ENCODE measurements around the gene PCBD2.
"Not testable (repeated sequence)": the region's sequence is repeated elsewhere in the genome, so short reads cannot be mapped to it uniquely, and the experiment has no call there.

Gene PCBD2

GRCh38 chr5:134964359-134965270 lies 59.7 kb downstream of the PCBD2 start:
- no peak for DNase-seq

DNA sequence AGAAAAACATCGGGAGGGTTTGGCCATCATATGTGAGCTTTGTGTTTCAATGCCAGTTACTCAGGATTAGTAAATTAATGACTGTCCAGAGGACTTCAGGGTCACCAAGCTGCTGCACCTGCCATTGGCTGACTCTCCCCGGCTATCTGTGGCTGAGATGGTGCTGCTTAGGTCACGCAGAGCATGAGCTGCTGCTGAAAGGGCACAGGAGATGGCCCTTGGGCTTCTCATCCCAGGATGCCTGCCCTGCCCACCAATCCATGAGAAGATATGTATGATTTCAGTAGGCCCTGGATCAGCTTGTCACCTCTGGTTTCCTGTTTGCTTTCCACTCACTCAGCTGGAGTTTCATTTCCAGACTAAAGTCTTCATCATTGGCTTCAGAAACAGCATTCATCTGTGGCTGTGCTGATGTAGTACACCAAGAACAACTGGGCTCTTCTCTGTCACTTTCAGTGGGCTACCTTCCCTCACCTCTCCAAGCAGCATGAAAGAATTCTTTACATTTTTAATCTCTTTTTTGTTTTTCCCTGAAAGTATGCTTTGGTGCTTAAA lies 60.4 kb downstream of the PCBD2 start:
- DNase-seq = no peak

DNA sequence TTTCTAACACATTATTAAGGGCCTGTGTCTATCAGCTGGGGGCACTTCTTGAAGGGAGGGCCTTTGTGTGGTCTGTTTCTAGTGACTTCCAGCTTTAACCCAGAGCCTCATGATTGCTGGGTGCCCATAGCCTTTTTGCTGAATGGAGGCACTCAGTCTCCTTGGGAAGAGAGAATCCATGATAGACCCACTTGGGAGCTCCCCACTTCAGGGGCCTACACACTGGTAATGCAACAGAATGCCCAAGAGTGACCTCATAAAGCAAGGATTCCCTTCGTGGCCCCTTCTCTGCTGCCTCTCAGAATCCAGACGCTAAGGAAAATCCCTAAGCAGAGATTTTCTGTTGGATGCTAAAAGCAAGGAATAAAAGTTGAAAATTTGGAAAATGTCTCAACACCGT lies 62.7 kb downstream of the PCBD2 start, which contains the start of gene CATSPER3:
CATSPER3 (plus strand) TSS at position 301 of the 400 bp plus-strand sequence; CDS start at position 386, 85 bp downstream.
- DNase-seq = no peak

GRCh38 chr5:134968055-134968454 lies 63.1 kb downstream of the PCBD2 start:
- DNase-seq = no peak

- no peak for DNase-seq
These were observed 64.2 kb downstream of the PCBD2 start for GRCh38 chr5:134969166-134969565.

- DNase-seq = no peak
These were observed 70.3 kb downstream of the PCBD2 start for GRCh38 chr5:134975078-134975715.

GRCh38 chr5:134975843-134976242 lies 70.9 kb downstream of the PCBD2 start:
- no peak for DNase-seq

DNA sequence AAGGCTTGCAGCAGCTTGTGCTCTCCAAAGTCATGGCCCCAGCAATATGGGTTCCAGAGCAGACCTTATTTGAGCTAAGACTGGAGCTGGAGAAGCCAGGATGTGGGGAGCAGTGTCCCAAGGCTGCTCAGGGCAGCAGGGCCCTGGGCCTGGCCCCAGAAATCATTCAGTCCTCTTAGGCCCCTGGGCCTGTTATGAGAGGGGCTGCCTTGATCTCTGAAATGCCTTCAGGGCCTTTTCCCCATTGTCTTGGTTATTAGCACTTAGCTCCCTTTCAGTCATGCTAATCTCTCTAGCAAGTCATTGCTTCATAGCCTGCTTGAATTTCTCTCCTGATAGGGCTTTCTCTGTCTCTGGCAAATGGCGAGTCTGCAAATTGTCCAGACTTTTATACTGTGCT lies 71.9 kb downstream of the PCBD2 start:
- no peak for DNase-seq

DNA sequence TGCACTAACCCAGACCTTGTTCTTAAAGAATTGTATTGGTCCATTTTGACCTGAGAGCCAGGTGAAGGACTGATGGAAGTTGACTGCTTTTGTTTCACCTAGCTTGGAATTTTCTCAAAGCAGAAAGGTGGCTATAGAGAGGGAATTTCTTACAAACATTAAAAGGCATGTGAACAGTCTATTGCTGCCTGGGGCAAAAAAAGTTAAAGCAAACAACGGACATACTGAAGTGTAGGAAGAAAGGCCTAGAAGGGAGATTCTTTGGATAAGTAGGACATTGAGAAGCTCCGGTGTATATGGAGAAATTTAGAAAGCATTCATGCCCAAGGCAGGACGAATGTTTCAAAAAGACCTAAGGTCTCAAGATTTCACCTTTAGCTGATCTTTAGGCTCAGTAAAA lies 74.5 kb downstream of the PCBD2 start:
- DNase-seq = no peak

- DNase-seq = no peak
These were observed 77.3 kb downstream of the PCBD2 start for GRCh38 chr5:134982230-134982629.

DNA sequence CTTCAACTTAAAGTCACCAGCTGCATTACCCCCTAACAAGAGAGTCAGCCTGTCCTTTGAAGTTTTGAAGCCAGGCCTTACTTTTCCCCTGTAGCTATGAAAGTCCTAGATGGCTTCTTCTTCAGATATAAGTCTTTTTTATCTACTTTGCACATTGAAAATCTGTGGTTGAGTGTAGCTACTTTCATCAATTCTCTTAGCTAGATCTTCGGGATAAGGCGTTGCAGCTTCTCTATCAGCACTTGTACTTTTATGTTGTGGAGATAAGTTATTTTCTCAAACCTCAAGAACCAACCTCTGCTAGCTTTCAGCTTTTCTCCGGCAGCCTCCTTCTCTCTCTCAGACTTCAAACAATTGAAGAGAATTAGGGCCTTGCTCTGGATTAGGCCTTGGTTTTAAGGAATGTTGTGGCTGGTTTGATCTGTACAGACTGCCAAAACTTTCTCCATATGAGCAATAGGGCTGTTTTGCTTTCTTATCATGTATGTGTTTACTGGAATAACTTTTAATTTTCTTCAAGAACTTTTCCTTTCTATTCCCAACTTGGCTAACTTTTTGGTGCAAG lies 84.4 kb downstream of the PCBD2 start:
- DNase-seq = no peak

DNA sequence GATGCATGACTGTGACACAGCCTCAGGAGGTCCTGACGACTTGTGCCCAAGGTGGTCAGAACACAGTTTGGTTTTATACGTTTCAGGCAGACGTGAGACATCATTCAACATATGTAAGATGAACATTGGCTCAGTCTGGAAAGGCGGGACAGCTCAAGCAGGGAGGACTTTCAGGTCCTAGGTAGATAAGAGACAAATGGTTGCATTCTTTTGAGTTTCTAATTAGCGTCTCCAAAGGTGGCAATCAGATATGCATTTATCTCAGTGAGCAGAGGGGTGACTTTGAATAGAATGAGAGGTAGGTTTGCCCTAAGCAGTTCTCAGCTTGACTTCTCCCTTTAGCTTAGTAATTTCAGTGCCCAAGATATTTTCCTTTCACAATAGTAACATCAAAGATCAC lies 85.3 kb downstream of the PCBD2 start:
- not testable (repeated sequence) for DNase-seq

DNA sequence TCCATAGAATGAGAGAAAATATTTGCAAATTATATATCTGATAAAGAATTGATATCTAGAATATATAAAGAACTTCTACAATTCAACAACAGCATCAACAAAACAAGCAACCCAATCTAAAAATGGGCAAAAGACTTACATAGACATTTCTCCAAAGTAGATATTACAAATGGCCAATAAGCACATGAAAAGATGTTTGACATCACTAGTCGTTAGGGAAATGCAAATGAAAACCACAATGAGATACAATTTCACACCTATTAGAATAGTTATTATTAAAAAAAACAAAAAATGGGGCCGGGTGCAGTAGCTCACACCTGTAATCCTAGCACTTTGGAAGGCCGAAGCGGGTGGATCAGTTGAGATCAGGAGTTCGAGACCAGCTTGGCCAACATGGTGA lies 87.2 kb downstream of the PCBD2 start:
- no peak for DNase-seq

GRCh38 chr5:134993161-134993560 lies 88.2 kb downstream of the PCBD2 start:
- DNase-seq = no peak

DNA sequence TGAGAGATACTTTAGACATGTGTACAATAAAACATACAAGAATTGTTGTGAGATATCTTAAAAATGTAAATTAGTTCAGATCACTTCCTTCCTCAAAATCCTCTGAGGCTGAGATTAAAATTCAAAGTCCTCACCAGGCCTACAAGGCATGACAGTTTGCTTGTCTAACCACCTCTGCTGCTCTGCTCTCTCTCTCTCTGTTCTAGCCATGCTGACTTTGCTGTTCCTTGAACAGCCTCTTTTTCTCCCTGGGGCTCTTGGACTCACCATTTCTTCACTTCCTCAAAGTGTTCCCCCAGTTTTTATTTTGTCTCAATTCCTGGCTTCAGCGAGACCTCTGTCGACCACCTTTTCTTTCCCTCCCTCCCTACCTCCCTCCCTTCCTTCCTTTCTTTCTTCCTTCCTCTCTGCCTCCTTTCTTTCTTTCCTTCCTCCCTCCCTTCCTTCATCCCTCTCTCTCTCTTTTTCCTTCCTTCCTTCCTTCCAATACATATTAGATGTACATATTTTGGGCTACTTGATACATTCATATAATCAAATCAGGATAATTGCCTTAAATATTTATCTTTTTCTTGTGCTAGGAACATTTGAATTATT lies 89.7 kb downstream of the PCBD2 start:
- no peak for DNase-seq

GRCh38 chr5:134995850-134996402 lies 91.0 kb downstream of the PCBD2 start:
- no peak for DNase-seq

DNA sequence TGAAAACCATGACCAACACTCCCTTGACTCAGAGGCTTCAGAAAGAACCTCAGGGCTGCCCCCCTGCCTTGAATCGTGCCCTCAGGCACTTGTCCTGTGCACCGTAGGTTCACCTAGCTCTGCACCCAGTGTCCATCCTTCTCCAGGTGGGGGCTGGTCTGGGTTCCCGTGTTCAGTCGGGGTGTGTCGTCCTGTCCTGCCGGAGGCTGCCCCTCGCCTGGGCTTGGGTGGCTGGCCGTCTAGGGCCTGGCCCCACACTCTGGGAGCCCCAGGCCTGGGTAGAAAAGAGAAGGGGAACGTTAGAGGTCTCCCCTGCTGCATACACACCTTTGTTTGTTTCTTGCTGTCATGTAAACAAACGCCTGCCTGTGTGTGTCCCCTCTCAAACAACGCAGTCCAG lies 92.1 kb downstream of the PCBD2 start:
- DNase-seq = no peak

GRCh38 chr5:134998068-134998467 lies 93.1 kb downstream of the PCBD2 start:
- not testable (repeated sequence) for DNase-seq

DNA sequence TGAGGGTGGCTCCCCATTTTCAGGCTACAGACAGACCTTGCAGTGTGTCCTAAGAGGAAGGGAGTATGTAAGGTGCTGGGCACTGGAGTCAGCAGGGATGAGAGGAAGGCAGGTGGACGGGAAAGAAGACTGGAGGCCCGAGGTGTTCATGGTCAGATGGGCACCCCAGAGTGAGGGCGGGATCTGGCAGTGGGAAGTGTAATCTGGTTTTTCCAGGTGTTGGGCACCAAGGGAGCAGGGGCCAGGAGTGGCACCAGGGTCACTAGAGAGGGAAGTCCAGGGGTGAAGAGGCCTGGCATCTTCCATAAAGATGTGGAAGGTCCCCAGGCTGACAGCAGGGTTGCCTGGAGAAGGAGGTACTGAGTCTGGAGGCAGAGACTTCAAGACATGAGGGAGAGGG lies 99.4 kb downstream of the PCBD2 start:
- no peak for DNase-seq

GRCh38 chr5:135005076-135005475 lies 100.1 kb downstream of the PCBD2 start:
- no peak for DNase-seq

- DNase-seq = no peak
These were observed 102.4 kb downstream of the PCBD2 start for GRCh38 chr5:135007305-135007704.

DNA sequence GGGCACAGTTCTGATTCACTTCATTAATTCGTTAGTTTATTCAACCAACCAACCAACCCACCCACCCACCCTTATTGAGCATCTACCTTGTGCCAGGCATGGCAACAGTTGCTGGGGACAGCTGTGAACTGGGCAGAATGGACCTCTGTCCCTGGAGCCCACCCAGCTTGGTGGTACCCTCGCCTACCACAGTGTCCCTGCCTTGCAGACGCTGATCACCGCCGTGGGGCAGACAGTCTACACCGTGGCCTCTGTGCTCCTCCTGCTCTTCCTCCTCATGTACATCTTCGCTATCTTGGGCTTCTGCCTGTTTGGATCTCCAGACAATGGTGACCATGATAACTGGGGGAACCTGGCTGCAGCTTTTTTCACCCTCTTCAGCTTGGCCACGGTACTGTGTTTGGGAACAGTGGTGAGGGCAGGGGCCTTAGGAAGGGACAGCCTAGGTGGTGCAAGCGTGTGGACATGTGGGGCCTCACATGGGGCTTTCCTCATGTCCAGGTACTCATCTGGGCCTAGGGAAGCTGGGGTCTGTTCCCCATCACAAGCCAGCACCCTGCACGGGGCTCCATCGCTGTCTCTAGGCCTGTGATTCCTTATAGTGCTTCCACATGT lies 102.9 kb downstream of the PCBD2 start:
- DNase-seq = no peak

All from stimulated activated CD4-positive, alpha-beta T cell treated with anti-CD3 and anti-CD28 coated beads, Interleukin-4, amount 100 ng/mL, for 1 hour (primary cell).